Cardiac fibroblast (primary cell): ENCODE data around the gene PRSS48.

ENCODE experiments used
- DNase-seq, 2 donors: peaks; one replicate each; pipeline versions ENCODE4 v3.0.0 to v3.0.0-alpha.2; 2010; ENCODE audit warnings: low read depth in 2 of 2
- H3K4me3 ChIP-seq, 2 donors: replicated peaks in 1 of 2; 1 replicate in 1 of 2; 2 replicates in 1 of 2; pipeline ENCODE4 v1.5.1; 2011; ENCODE audit warnings: low read depth in 2 of 2, low read length in 2 of 2, mild to moderate bottlenecking in 2 of 2, moderate library complexity in 1 of 2
- TF ChIP-seq, protein P1 (sequence below): IDR thresholded peaks from one replicate; pipeline ENCODE4 v1.5.1; 2011; ENCODE audit warnings: low read depth, mild to moderate bottlenecking, low read length, inconsistent platforms

The PRSS48 gene

DNA sequence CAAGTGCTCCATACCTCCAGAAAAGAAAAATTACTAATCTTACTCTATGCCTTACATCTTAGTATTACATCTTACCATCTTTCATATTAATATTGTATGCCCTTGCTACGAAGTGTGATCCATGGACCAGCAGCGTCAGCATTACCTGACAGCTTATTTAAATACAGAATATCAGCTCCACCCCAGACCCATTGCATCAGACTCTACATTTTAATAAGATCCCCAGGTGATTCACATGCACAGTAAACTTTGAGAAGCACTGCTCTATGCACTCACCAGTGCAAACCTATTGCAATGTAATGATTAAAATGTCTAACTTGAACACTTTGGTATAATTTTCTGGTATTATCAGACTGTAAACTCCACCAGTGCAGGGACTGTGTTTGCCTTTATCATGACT is 62.5 kb downstream of the PRSS48 start:
- no peak overlapping the region for H3K4me3 ChIP-seq
- no peak for DNase-seq
- TF ChIP-seq, protein P1, sequence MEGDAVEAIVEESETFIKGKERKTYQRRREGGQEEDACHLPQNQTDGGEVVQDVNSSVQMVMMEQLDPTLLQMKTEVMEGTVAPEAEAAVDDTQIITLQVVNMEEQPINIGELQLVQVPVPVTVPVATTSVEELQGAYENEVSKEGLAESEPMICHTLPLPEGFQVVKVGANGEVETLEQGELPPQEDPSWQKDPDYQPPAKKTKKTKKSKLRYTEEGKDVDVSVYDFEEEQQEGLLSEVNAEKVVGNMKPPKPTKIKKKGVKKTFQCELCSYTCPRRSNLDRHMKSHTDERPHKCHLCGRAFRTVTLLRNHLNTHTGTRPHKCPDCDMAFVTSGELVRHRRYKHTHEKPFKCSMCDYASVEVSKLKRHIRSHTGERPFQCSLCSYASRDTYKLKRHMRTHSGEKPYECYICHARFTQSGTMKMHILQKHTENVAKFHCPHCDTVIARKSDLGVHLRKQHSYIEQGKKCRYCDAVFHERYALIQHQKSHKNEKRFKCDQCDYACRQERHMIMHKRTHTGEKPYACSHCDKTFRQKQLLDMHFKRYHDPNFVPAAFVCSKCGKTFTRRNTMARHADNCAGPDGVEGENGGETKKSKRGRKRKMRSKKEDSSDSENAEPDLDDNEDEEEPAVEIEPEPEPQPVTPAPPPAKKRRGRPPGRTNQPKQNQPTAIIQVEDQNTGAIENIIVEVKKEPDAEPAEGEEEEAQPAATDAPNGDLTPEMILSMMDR: no peak

DNA sequence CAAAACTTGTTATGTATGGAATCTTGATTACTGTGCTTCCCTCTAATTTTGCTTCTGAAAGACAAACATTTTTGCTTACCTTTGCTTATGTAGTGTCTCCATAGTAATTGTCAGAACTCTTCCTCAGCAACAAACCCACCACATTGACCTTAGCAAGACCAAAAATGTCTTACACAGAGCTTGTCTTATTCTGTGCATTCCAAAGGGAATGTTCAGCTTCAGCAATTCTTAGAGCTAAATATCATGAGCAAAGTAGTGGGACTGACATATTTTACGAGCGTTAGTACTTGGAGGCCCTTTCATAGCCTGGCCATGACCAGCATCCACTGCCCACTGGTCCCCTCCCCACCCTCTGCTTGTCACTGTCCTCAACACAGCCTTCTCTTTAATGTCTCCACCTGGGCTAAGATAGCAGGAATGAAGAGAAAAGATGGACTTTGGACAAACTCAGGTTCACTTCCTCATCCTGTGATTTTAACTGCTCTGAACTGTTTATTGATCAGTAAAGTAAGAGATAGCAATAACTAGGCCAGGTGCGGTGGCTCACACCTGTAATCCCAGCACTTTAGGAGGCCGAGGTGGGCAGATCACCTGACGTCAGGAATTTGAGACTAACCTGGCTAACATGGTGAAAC is 63.9 kb downstream of the PRSS48 start:
- DNase-seq: no peak
- TF ChIP-seq, protein P1: no peak

More for the DNA sequence above, 63.9 kb downstream of the PRSS48 start:
- no peak overlapping the region for H3K4me3 ChIP-seq
